SU-DHL-6 (cell line): ENCODE measurements around the gene ALK.

Source experiments
- H2AFZ ChIP-seq: fragments of 200-600 bp; sonication (generic); 2 replicates; pipeline ENCODE4 v1.6.1; 2014; ENCODE audit warnings: low read depth, mild to moderate bottlenecking, moderate library complexity, mixed read lengths, antibody characterized with exemption, low read length; ENCODE audit not compliant: severe bottlenecking
- H3F3A ChIP-seq: fragments of 200-600 bp; shearing (Covaris generic); 2 replicates; pipeline ENCODE4 v1.6.0; 2016; ENCODE audit warnings: antibody characterized with exemption, mild to moderate bottlenecking; ENCODE audit not compliant: insufficient read depth
- H3K27ac ChIP-seq: fragments of 200-600 bp; sonication (generic); 2 replicates; pipeline ENCODE4 v1.5.1; 2016; ENCODE audit warnings: low read depth, mild to moderate bottlenecking, low read length, moderate library complexity, mixed read lengths
- H3K27me3 ChIP-seq: fragments of 200-600 bp; sonication (generic), shearing (Covaris generic); 2 replicates; pipeline ENCODE4 v1.6.0; 2014; ENCODE audit warnings: mild to moderate bottlenecking, low read length
- H3K36me3 ChIP-seq: fragments of 200-600 bp; sonication (generic); 2 replicates; pipeline ENCODE4 v1.6.1; 2014; ENCODE audit warnings: mild to moderate bottlenecking, low read length, mixed read lengths
- H3K4me2 ChIP-seq: fragments of 300-600, 200-600 bp; shearing (Covaris generic), sonication (generic); 2 replicates; pipeline ENCODE4 v1.6.0; 2014; ENCODE audit warnings: low read length, low read depth, mild to moderate bottlenecking; ENCODE audit not compliant: poor library complexity, severe bottlenecking
- H3K4me3 ChIP-seq: fragments of 200-600 bp; sonication (generic); 2 replicates; pipeline ENCODE4 v1.5.1; 2014; ENCODE audit warnings: antibody characterized with exemption, low read length, mild to moderate bottlenecking, mixed read lengths; ENCODE audit not compliant: insufficient read depth, poor library complexity, severe bottlenecking
- H3K79me2 ChIP-seq: fragments of 200-600 bp; sonication (generic); 2 replicates; pipeline ENCODE4 v1.6.1; 2014; ENCODE audit warnings: mild to moderate bottlenecking, low read length, moderate library complexity; ENCODE audit not compliant: insufficient read depth
- H3K9ac ChIP-seq: fragments of 200-600 bp; sonication (generic); 2 replicates; pipeline ENCODE4 v1.7.0; 2014; ENCODE audit warnings: mild to moderate bottlenecking, low read length
- H3K9me2 ChIP-seq: fragments of 200-600 bp; sonication (generic); replicated peaks from 2 replicates; pipeline ENCODE4 v1.6.1; 2014; ENCODE audit warnings: low read length; ENCODE audit not compliant: insufficient read depth
- H3K9me3 ChIP-seq: fragments of 200-600 bp; sonication (generic); 2 replicates; pipeline ENCODE4 v1.6.1; 2014; ENCODE audit warnings: low read length, mixed read lengths; ENCODE audit not compliant: insufficient read depth
- H4K20me1 ChIP-seq: fragments of 200-600 bp; sonication (generic); 2 replicates; pipeline ENCODE4 v1.6.1; 2014; ENCODE audit warnings: low read depth, mild to moderate bottlenecking, antibody characterized with exemption, low read length, moderate library complexity, mixed read lengths
- CTCF ChIP-seq: fragments of 200-600 bp; sonication (generic); IDR thresholded peaks from one replicate; pipeline ENCODE4 v1.5.1; 2017; ENCODE audit warnings: antibody characterized with exemption, mild to moderate bottlenecking, low read length, moderate library complexity; ENCODE audit not compliant: insufficient read depth, poor library complexity, severe bottlenecking
- EZH2phosphoT487 ChIP-seq: fragments of 200-600 bp; sonication (generic), shearing (Covaris generic); conservative IDR thresholded peaks from 2 replicates; pipeline ENCODE4 v1.6.1; 2018; ENCODE audit warnings: mild to moderate bottlenecking, antibody characterized with exemption, low read length, moderate library complexity, mixed read lengths

The ALK gene

GRCh38 chr2:29659178-29659577, 262.2 kb downstream of the ALK start:
- Histone ChIP-seq H3K36me3 (no peaks in the 10 kb centered on the region), H3K4me2 (no peak overlapping the region), H3K9ac (no peak overlapping the region), H3K27me3 (no peaks in the 10 kb centered on the region), H3K79me2 (no peaks in the 10 kb centered on the region), H3K9me2 (no peaks in the 10 kb centered on the region), H3K27ac (no peak overlapping the region), H3K9me3 (no peaks in the 10 kb centered on the region), H2AFZ (no peak overlapping the region), H4K20me1 (no peaks in the 10 kb centered on the region), H3K4me3 (no peak overlapping the region), H3F3A (no peaks in the 10 kb centered on the region)
- TF ChIP-seq EZH2phosphoT487, result no peak
- TF ChIP-seq CTCF, result no peak

GRCh38 chr2:29657674-29658073, 263.7 kb downstream of the ALK start:
- Histone ChIP-seq H3F3A (no peaks in the 10 kb centered on the region), H4K20me1 (no peaks in the 10 kb centered on the region), H3K27ac (no peak overlapping the region), H3K36me3 (no peaks in the 10 kb centered on the region), H3K9me3 (no peaks in the 10 kb centered on the region), H3K4me2 (no peak overlapping the region), H3K27me3 (no peaks in the 10 kb centered on the region), H3K79me2 (no peaks in the 10 kb centered on the region), H3K9ac (no peak overlapping the region), H3K4me3 (no peak overlapping the region), H3K9me2 (no peaks in the 10 kb centered on the region), H2AFZ (no peak overlapping the region)
- TF ChIP-seq CTCF (no peak), EZH2phosphoT487 (no peak)

GRCh38 chr2:29655391-29656086, 265.8 kb downstream of the ALK start:
- Histone ChIP-seq H3F3A (no peaks in the 10 kb centered on the region), H3K4me3 (no peak overlapping the region), H3K9me3 (no peaks in the 10 kb centered on the region), H2AFZ (no peak overlapping the region), H3K79me2 (no peaks in the 10 kb centered on the region), H3K27me3 (no peaks in the 10 kb centered on the region), H3K9me2 (no peaks in the 10 kb centered on the region), H3K9ac (no peak overlapping the region), H4K20me1 (no peaks in the 10 kb centered on the region), H3K4me2 (no peak overlapping the region), H3K36me3 (no peaks in the 10 kb centered on the region), H3K27ac (no peak overlapping the region)
- TF ChIP-seq CTCF, result no peak
- TF ChIP-seq EZH2phosphoT487, result no peak
